HUES48 (cell line): ENCODE measurements around the gene LRRC43.

Source experiments
- H3K27ac ChIP-seq: one replicate; pipeline ENCODE4 v1.7.0; 2013; ENCODE audit warnings: low read depth, low read length, inconsistent platforms
- H3K27me3 ChIP-seq: 2 replicates; pipeline ENCODE4 v1.6.1; 2013; ENCODE audit warnings: mild to moderate bottlenecking, low read length; ENCODE audit not compliant: control insufficient read depth, insufficient read depth
- H3K36me3 ChIP-seq: 2 replicates; pipeline ENCODE4 v1.6.1; 2013; ENCODE audit warnings: low read length; ENCODE audit not compliant: control insufficient read depth, insufficient read depth
- H3K4me1 ChIP-seq: 2 replicates; pipeline ENCODE4 v1.6.1; 2013; ENCODE audit warnings: mild to moderate bottlenecking, low read length; ENCODE audit not compliant: control insufficient read depth, insufficient read depth
- H3K4me3 ChIP-seq: 2 replicates; pipeline ENCODE4 v1.5.1; 2013; ENCODE audit warnings: mild to moderate bottlenecking, low read depth, low read length
- H3K9ac ChIP-seq: 2 replicates; pipeline ENCODE4 v1.6.1; 2013; ENCODE audit warnings: mild to moderate bottlenecking, low read depth, low read length, moderate library complexity
- H3K9me3 ChIP-seq: 2 replicates; pipeline ENCODE4 v1.6.1; 2013; ENCODE audit warnings: low read length; ENCODE audit not compliant: control insufficient read depth, insufficient read depth

Gene LRRC43, protein sequence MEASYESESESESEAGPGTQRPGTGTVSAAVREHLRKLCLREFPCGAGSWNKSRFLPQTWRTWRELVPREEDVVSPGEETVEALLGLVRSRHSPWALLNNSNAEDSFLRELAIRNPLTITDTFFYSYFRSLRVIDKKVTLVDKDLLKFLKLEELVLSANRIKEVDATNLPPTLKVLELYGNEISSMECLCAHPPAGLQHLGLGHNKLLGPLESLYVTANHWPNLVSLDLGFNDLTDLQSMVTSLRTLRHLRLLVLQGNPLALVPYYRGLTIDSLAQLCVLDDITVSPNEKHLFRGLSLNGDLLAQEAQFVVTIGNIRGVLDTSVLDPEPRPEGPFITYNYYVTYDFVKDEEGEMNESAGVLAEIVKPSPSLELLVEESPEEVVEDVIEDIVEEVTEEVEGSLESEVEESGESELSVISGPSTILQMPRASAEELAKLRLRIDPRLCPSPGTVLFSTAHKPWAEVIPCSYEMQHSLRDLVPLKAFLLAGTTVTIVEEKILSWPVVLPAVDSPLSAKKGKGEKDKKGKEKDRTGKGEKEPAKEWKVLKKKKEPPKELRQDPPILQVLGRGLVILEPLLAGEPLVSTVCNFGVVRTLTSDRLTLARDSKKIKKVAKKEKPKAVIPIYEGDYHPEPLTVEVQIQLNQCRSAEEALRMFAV

DNA sequence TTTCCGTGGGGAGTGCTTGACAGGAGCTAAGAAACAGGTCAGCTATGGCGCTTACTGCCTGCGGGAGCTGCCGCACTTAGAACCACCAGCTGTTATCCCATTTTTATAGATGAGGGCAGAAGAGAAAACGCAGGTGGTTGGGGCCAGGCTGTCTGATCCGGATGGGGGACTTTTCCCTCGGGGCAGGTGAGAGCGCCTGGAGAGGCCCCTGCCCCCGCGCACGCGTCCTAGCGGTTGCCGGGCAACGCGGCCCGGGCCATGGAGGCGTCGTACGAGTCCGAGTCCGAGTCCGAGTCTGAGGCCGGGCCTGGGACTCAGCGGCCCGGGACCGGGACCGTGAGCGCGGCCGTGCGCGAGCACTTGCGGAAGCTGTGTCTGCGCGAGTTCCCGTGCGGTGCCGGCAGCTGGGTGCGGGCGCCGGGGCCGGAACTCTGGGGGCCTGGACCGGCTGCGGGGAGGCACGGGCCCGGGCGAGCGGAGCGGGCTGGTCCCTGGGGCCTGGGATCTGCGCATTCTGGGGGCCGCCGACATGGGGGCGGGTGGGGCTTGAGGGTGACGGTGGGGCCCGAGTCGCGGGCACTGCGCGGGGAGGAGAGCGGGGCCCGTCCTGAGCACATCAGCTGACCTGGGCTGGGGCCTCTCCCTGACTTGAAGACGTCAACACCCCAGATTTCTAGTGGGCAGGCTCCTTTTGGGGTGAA is at the start of gene LRRC43:
Gene LRRC43 (plus strand): TSS at position 237 of the 701 bp plus-strand sequence. CDS start 22 bp downstream, at position 259.
- no peaks in the 10 kb centered on the region for H3K9me3 ChIP-seq
- H3K27ac ChIP-seq, result no peak within 1 kb of the TSS
- no peaks in the 10 kb centered on the region for H3K4me1 ChIP-seq
- H3K27me3 ChIP-seq, result peaks cover 10% of the 10 kb centered on the region
- H3K9ac ChIP-seq, result no peak within 1 kb of the TSS
- peak within 1 kb of the TSS; percentile 57 for H3K4me3 ChIP-seq
- no peaks in the 10 kb centered on the region for H3K36me3 ChIP-seq

DNA sequence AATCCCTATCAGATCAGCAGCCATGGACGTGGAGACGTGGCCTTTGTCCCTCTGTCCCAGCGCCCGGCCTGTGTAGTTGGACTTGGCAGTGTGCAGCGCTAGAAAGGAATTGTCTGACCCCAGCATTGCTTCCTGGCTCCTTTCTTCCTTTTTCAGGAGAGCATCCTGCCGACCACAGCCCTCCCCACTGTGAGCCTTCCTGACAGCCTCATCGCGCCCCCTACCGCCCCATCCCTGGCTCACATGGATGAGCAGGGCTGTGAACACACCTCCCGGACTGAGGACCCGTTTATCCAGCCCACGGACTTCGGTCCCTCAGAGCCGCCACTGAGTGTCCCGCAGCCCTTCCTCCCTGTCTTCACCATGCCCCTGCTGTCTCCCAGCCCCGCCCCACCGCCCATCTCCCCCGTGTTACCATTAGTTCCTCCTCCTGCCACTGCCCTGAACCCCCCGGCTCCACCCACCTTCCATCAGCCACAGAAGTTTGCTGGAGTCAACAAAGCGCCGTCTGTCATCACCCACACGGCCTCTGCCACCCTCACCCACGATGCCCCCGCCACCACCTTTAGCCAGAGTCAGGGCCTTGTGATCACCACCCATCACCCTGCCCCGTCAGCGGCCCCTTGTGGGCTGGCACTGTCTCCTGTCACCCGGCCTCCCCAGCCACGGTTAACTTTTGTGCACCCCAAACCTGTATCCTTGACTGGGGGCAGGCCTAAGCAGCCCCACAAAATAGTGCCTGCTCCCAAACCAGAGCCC is 49.6 kb upstream of the LRRC43 start:
- Histone ChIP-seq H3K27ac (no peak overlapping the region), H3K9ac (no peak overlapping the region), H3K9me3 (no peaks in the 10 kb centered on the region), H3K36me3 (peaks cover 34% of the 10 kb centered on the region), H3K4me1 (peaks cover 2% of the 10 kb centered on the region; the same call in 1 of the 2 replicates), H3K4me3 (no peak overlapping the region), H3K27me3 (no peaks in the 10 kb centered on the region)

DNA sequence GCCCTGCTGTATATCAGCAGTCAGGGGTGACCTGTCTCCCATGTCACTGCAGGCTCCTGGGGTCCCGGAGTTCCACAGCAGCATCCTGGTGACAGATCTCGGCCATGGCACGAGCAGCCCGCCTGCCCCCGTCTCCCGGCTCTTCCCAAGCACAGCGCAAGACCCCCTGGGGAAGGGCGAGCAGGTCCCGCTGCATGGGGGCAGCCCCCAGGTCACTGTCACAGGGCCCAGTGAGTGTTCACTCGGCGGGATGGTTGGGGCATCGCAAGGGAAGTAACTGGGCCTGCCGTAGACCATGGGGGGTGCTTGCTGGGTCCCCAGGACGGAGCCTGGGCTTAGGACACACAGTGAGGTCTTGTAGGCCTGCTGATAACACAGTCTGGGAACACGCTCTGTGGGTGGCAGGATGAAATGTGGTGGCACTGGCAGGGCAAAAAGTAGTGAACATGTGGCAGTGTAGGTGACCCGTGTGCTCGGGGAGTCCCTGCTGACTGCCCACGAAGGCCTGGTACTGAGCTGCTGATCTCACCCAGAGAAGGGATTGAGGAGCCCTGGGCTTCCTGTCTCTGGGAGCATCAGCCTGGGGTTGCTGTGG is 47.4 kb upstream of the LRRC43 start:
- no peaks in the 10 kb centered on the region for H3K27me3 ChIP-seq
- H3K27ac ChIP-seq, result no peak overlapping the region
- no peak overlapping the region for H3K4me3 ChIP-seq
- H3K36me3 ChIP-seq, result peaks cover 18% of the 10 kb centered on the region
- peaks cover 2% of the 10 kb centered on the region; the same call in 1 of the 2 replicates for H3K4me1 ChIP-seq
- no peak overlapping the region for H3K9ac ChIP-seq
- H3K9me3 ChIP-seq, result no peaks in the 10 kb centered on the region

DNA sequence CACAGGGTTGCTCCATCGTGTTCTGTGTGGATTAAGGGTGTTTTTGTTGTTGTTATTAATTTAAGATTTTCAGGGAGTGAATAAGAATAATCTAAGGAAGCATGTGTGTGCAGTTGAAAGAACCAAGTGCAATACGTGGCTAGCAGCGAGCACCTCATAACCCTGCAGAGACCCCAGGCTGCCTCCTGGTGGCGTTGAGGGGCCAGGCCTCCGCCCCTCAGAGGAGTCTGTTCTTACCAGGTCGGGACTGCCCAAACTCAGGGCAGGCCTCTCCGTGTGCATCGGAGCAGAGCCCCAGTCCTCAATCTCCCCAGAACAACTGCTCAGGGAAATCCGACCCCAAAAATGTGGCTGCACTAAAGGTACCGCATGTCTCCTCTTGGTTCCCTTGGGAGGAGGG is 45.7 kb upstream of the LRRC43 start:
- Histone ChIP-seq H3K4me3 (no peak overlapping the region), H3K27me3 (no peaks in the 10 kb centered on the region), H3K27ac (no peak overlapping the region), H3K4me1 (peaks cover 2% of the 10 kb centered on the region; the same call in 1 of the 2 replicates), H3K9ac (no peak overlapping the region), H3K36me3 (peaks cover 24% of the 10 kb centered on the region), H3K9me3 (peaks cover 14% of the 10 kb centered on the region)

DNA sequence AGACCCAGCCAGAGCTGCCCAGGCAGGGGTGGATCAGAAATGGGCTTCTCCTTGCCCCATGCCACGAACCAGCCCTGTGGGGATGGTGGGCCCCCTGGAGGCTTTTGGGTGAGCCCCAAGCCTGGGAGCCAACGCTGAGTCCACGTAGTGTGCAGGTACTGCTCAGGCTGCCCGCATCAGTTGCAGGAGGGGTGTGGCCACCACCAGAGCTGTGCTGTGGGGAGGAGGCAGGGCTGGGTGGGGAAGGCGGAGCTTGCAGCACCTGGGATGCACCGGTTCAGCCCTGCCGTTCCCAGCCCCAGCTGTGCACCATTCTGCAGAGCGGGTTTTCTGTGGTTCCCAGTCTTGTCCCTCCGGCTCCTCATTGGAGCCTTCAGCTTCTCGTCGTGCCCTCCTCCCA is 45.2 kb upstream of the LRRC43 start:
- peaks cover 24% of the 10 kb centered on the region for H3K36me3 ChIP-seq
- no peak overlapping the region for H3K4me3 ChIP-seq
- no peak overlapping the region for H3K9ac ChIP-seq
- peaks cover 2% of the 10 kb centered on the region; the same call in 1 of the 2 replicates for H3K4me1 ChIP-seq
- H3K27ac ChIP-seq, result no peak overlapping the region
- no peaks in the 10 kb centered on the region for H3K27me3 ChIP-seq
- peaks cover 18% of the 10 kb centered on the region for H3K9me3 ChIP-seq

DNA sequence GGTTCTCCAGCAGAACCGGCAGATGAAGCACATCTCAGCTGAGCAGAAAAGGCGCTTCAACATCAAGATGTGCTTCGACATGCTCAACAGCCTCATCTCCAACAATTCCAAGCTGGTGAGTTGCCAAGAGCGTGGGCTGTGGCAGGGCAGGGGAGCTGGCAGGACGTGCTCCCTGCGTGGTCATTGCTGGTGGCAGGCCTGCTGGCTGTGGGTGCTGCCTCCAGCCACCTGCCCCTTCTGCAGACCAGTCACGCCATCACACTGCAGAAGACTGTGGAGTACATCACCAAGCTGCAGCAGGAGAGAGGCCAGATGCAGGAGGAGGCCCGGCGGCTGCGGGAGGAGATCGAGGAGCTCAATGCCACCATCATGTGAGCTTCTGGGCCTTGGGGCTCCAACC is 44.7 kb upstream of the LRRC43 start:
- no peak overlapping the region for H3K9ac ChIP-seq
- peaks cover 23% of the 10 kb centered on the region for H3K9me3 ChIP-seq
- no peak overlapping the region for H3K4me3 ChIP-seq
- H3K4me1 ChIP-seq, result peaks cover 2% of the 10 kb centered on the region; the same call in 1 of the 2 replicates
- H3K27ac ChIP-seq, result no peak overlapping the region
- H3K27me3 ChIP-seq, result no peaks in the 10 kb centered on the region
- peaks cover 28% of the 10 kb centered on the region for H3K36me3 ChIP-seq

DNA sequence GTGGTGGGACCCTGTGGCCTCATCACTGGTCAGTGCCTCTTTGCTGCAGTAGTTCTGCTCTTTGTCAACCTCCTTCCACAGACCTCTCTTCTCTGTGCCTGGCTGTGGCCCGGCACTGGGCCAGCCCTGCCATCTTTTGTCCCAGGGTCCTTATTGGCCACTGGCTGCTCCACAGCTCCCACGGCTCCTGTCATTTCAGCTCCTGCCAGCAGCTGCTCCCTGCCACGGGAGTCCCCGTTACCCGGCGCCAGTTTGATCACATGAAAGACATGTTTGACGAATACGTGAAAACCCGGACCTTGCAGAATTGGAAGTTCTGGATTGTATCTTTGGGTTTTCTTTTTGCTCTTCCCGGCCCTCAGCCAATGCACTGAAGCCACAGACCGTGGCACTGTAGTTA is 44.3 kb upstream of the LRRC43 start:
- H3K9ac ChIP-seq, result no peak overlapping the region
- peaks cover 2% of the 10 kb centered on the region; the same call in 1 of the 2 replicates for H3K4me1 ChIP-seq
- no peak overlapping the region for H3K4me3 ChIP-seq
- peaks cover 30% of the 10 kb centered on the region for H3K36me3 ChIP-seq
- peaks cover 26% of the 10 kb centered on the region for H3K9me3 ChIP-seq
- no peak overlapping the region for H3K27ac ChIP-seq
- no peaks in the 10 kb centered on the region for H3K27me3 ChIP-seq

DNA sequence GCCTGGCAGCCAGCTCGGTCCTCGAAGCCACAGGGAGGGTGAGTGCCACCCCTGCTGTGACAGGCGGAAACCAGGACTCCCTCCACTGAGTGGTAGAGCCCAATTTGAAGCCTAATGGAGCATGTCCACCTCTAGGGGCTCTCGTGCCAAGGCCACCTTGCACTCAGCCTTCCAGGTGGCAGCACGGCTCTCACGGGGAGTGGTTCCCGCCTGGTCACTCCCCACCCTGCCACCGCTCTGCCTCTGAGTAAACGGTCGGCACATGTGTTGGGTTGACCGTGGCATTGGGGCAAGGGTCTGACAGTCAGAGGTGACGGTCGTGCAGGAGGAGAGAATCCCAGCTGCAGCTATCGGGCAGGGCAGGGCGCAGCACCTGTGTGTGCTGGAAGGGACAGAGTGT is 43.7 kb upstream of the LRRC43 start:
- no peak overlapping the region for H3K27ac ChIP-seq
- H3K9ac ChIP-seq, result no peak overlapping the region
- H3K27me3 ChIP-seq, result no peaks in the 10 kb centered on the region
- peaks cover 2% of the 10 kb centered on the region; the same call in 1 of the 2 replicates for H3K4me1 ChIP-seq
- no peak overlapping the region for H3K4me3 ChIP-seq
- H3K9me3 ChIP-seq, result peaks cover 26% of the 10 kb centered on the region
- peaks cover 30% of the 10 kb centered on the region for H3K36me3 ChIP-seq

DNA sequence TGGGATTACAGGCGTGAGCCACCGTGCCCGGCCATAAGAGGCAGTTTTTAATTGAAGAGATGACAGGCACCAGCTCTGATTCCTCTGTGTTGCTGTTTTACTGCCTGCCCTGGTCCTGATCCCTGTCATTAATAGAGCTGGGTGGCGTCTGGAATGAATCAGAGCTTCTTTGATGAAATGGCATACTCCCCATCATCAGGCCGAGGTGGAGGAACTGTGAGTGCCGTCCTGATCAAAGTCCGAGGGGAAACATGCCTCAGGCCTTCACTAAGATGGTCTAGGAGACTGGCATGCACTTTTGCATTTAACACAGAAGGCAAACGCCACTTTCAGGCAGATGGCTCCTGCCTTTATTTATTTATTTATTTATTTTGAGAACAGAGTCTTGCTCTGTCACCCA is 43.0 kb upstream of the LRRC43 start:
- Histone ChIP-seq H3K36me3 (peaks cover 30% of the 10 kb centered on the region), H3K9me3 (peaks cover 26% of the 10 kb centered on the region), H3K27ac (no peak overlapping the region), H3K4me3 (no peak overlapping the region), H3K4me1 (peaks cover 2% of the 10 kb centered on the region; the same call in 1 of the 2 replicates), H3K9ac (no peak overlapping the region), H3K27me3 (no peaks in the 10 kb centered on the region)
